ACC112 (cell line): ENCODE data around the gene SORCS1.

Experiments
- H2AFZ ChIP-seq: fragments of 200-600 bp; sonication (generic); one replicate; pipeline ENCODE4 v1.6.0; 2017; ENCODE audit warnings: antibody characterized with exemption, low read length; ENCODE audit not compliant: unreplicated experiment
- H3K27ac ChIP-seq: fragments of 200-600 bp; sonication (generic); 2 replicates; pipeline ENCODE4 v1.5.1; 2014; ENCODE audit warnings: low read depth, mild to moderate bottlenecking, antibody characterized with exemption, low read length, moderate library complexity
- H3K27me3 ChIP-seq: fragments of 200-600 bp; sonication (generic); 2 replicates; pipeline ENCODE4 v1.6.1; 2014; ENCODE audit warnings: mild to moderate bottlenecking, antibody characterized with exemption, low read length, moderate library complexity, mixed read lengths; ENCODE audit not compliant: insufficient read depth
- H3K36me3 ChIP-seq: fragments of 200-600 bp; sonication (generic); 2 replicates; pipeline ENCODE4 v1.6.1; 2016; ENCODE audit warnings: mild to moderate bottlenecking, antibody characterized with exemption, low read length, moderate library complexity, mixed read lengths; ENCODE audit not compliant: insufficient read depth
- H3K4me1 ChIP-seq: fragments of 200-600 bp; sonication (generic); one replicate; pipeline ENCODE4 v1.6.1; 2016; ENCODE audit warnings: low read length, mixed read lengths; ENCODE audit not compliant: insufficient read depth, unreplicated experiment, control insufficient read depth
- H3K4me3 ChIP-seq: fragments of 200-600 bp; sonication (generic); 2 replicates; pipeline ENCODE4 v1.5.1; 2014; ENCODE audit warnings: mild to moderate bottlenecking, low read depth, low read length
- H3K79me2 ChIP-seq: fragments of 200-600 bp; sonication (generic); one replicate; pipeline ENCODE4 v1.6.0; 2016; ENCODE audit warnings: low read length; ENCODE audit not compliant: control insufficient read depth, unreplicated experiment, insufficient read depth

Gene SORCS1

DNA sequence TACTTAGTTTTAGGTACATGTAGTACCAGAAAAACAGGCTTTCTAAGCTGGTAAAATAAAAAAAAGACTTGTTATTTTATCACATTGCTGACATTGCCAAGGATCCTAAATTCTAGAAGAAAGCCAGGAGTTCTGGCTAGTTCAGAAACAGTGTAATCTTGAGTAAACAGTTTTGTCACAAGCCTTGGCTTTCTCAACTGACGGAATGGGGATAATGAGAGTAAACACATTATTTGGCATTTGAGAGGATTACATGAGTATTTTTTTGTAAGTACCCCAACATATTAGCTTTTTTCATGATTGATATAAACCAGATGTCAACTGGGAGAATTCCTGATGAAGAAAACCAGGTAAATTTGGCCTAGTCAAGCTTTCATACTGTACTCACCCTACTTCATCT is 269.8 kb downstream of the SORCS1 start:
- H2AFZ ChIP-seq, result no peak overlapping the region
- no peaks in the 10 kb centered on the region for H3K4me1 ChIP-seq
- H3K27ac ChIP-seq, result no peak overlapping the region
- no peaks in the 10 kb centered on the region for H3K36me3 ChIP-seq
- no peaks in the 10 kb centered on the region for H3K79me2 ChIP-seq
- H3K27me3 ChIP-seq, result no peaks in the 10 kb centered on the region
- H3K4me3 ChIP-seq, result no peak overlapping the region

DNA sequence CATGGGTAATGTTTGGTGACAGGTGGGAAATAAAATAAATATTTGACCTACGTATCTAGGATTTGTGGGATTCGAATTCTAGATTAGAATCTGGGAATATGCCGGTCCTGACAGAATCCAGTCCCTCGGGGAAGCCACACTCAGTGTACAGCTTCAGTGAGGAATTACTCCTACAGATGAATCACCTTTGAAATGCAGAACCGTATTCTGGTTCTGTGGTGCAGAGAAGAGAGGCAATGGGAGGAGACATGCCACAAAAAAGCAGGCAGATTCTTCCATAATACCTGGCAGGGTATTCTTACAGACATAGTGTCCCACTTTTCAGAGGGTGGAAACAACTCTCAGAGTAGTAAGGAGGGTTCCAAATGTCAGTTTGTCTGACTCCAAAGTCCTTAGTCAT is 286.9 kb downstream of the SORCS1 start:
- Histone ChIP-seq H3K79me2 (no peaks in the 10 kb centered on the region), H2AFZ (no peak overlapping the region), H3K27ac (no peak overlapping the region), H3K36me3 (no peaks in the 10 kb centered on the region), H3K4me1 (no peaks in the 10 kb centered on the region), H3K27me3 (no peaks in the 10 kb centered on the region), H3K4me3 (no peak overlapping the region)

GRCh38 chr10:106874604-106874889 is 290.0 kb downstream of the SORCS1 start:
- no peaks in the 10 kb centered on the region for H3K27me3 ChIP-seq
- H3K4me1 ChIP-seq, result no peaks in the 10 kb centered on the region
- H3K79me2 ChIP-seq, result no peaks in the 10 kb centered on the region
- no peak overlapping the region for H3K4me3 ChIP-seq
- H3K27ac ChIP-seq, result no peak overlapping the region
- H2AFZ ChIP-seq, result no peak overlapping the region
- H3K36me3 ChIP-seq, result no peaks in the 10 kb centered on the region

GRCh38 chr10:106873770-106874603 is 290.5 kb downstream of the SORCS1 start:
- H3K27ac ChIP-seq, result no peak overlapping the region
- H3K79me2 ChIP-seq, result no peaks in the 10 kb centered on the region
- no peak overlapping the region for H3K4me3 ChIP-seq
- H3K4me1 ChIP-seq, result no peaks in the 10 kb centered on the region
- H3K27me3 ChIP-seq, result no peaks in the 10 kb centered on the region
- no peaks in the 10 kb centered on the region for H3K36me3 ChIP-seq
- no peak overlapping the region for H2AFZ ChIP-seq

GRCh38 chr10:106872176-106872575 is 292.3 kb downstream of the SORCS1 start:
- H3K79me2 ChIP-seq, result no peaks in the 10 kb centered on the region
- no peaks in the 10 kb centered on the region for H3K27me3 ChIP-seq
- no peaks in the 10 kb centered on the region for H3K36me3 ChIP-seq
- H3K4me1 ChIP-seq, result no peaks in the 10 kb centered on the region
- H2AFZ ChIP-seq, result no peak overlapping the region
- H3K27ac ChIP-seq, result no peak overlapping the region
- H3K4me3 ChIP-seq, result no peak overlapping the region

GRCh38 chr10:106866244-106866845 is 298.2 kb downstream of the SORCS1 start:
- Histone ChIP-seq H3K27ac (no peak overlapping the region), H3K79me2 (no peaks in the 10 kb centered on the region), H2AFZ (no peak overlapping the region), H3K4me1 (no peaks in the 10 kb centered on the region), H3K4me3 (no peak overlapping the region), H3K36me3 (no peaks in the 10 kb centered on the region), H3K27me3 (no peaks in the 10 kb centered on the region)

DNA sequence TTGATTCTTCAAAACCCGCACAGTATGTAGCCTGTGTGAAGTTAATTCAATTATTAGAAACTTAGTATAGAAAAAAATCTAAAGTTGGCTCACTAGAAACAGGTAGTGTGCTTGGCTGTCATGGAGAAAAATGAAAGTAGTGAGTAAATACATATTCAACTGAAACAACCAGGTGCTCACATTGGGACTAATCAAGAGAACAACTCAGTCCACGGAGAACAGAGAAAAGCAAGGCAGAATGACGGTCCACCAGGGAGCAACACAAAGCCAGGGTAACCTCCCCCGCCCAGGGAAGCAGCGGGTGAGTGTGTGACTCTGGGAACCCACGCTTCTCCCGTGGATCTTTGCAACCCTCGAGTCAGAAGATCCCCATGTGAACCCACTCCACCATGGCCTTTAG is 300.5 kb downstream of the SORCS1 start:
- H3K27ac ChIP-seq, result no peak overlapping the region
- no peak overlapping the region for H2AFZ ChIP-seq
- no peaks in the 10 kb centered on the region for H3K79me2 ChIP-seq
- no peaks in the 10 kb centered on the region for H3K4me1 ChIP-seq
- H3K27me3 ChIP-seq, result no peaks in the 10 kb centered on the region
- no peak overlapping the region for H3K4me3 ChIP-seq
- H3K36me3 ChIP-seq, result no peaks in the 10 kb centered on the region

GRCh38 chr10:106863549-106863948 is 301.0 kb downstream of the SORCS1 start:
- Histone ChIP-seq H3K4me1 (no peaks in the 10 kb centered on the region), H3K36me3 (no peaks in the 10 kb centered on the region), H3K4me3 (no peak overlapping the region), H3K79me2 (no peaks in the 10 kb centered on the region), H3K27ac (no peak overlapping the region), H2AFZ (no peak overlapping the region), H3K27me3 (no peaks in the 10 kb centered on the region)

DNA sequence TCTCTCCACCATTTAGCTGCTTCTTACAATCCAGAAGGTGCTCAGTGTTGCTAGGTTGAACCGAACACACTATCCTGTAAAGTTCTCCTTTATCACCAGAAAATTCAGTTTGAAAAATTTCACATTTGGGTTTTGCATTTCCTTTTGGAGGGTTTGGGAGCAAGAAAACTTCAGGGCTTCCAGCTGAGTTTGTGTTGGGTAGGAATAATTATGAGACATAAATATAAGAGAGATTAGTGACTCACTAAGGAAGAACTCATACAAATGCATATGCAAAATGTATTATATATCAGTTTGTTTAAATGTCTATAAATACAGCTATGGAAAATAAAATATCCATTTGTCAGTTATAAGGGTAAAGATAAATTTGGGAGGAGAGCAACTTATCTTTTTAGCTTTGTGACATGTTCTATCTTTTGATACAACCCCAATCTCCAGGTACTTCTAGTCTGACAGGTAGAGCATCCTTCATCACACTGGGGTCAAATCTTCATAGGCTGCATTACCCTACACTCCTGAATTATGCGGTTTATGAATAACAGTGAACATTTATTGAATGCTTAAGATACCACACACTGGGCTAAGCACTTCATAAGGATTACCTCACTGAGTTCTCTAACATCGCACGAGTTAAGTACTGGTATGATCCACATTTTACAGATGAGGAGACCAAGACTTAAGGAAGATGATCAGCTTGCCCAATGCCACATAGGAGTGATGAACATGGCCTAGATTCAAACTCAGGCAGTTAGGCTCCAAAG is 304.4 kb downstream of the SORCS1 start:
- Histone ChIP-seq H3K4me1 (no peaks in the 10 kb centered on the region), H2AFZ (no peak overlapping the region), H3K79me2 (no peaks in the 10 kb centered on the region), H3K36me3 (no peaks in the 10 kb centered on the region), H3K4me3 (no peak overlapping the region), H3K27ac (no peak overlapping the region), H3K27me3 (no peaks in the 10 kb centered on the region)

DNA sequence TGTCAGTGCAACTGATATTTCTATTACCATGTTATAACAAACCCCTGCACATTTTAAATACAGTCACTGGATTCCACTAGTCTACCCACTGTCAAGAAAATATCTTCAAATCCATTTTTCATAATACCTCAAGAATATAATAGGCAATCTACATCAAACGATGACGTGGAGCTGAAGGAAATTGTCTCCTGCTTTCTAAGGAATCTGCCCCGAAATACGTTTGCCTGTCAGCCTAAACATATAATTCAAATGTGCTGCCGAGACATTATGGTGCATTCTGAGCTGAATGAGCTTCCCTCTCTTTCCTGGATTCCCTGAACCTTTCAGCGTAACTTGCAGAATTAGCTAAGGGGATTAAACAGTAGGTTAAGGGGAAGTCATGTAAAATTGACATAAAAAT is 306.8 kb downstream of the SORCS1 start:
- H3K36me3 ChIP-seq, result no peaks in the 10 kb centered on the region
- H3K27me3 ChIP-seq, result no peaks in the 10 kb centered on the region
- H3K79me2 ChIP-seq, result no peaks in the 10 kb centered on the region
- H2AFZ ChIP-seq, result no peak overlapping the region
- H3K27ac ChIP-seq, result no peak overlapping the region
- H3K4me3 ChIP-seq, result no peak overlapping the region
- H3K4me1 ChIP-seq, result no peaks in the 10 kb centered on the region

GRCh38 chr10:106857213-106857612 is 307.3 kb downstream of the SORCS1 start:
- no peak overlapping the region for H3K4me3 ChIP-seq
- no peak overlapping the region for H2AFZ ChIP-seq
- no peaks in the 10 kb centered on the region for H3K4me1 ChIP-seq
- no peaks in the 10 kb centered on the region for H3K36me3 ChIP-seq
- no peaks in the 10 kb centered on the region for H3K27me3 ChIP-seq
- no peaks in the 10 kb centered on the region for H3K79me2 ChIP-seq
- H3K27ac ChIP-seq, result no peak overlapping the region
